Measurements from ENCODE around the gene GABRA5. TPM values are rescaled to one million over a fixed set of nuclear protein-coding genes. Genes with fewer than 3 reads are reported as not detected.

GABRA5 gene
- total and polyA plus RNA-seq, 2 of the 4 experiments (the other 2 are of a cell fraction): 4.0 to 7.3 TPM

DNA sequence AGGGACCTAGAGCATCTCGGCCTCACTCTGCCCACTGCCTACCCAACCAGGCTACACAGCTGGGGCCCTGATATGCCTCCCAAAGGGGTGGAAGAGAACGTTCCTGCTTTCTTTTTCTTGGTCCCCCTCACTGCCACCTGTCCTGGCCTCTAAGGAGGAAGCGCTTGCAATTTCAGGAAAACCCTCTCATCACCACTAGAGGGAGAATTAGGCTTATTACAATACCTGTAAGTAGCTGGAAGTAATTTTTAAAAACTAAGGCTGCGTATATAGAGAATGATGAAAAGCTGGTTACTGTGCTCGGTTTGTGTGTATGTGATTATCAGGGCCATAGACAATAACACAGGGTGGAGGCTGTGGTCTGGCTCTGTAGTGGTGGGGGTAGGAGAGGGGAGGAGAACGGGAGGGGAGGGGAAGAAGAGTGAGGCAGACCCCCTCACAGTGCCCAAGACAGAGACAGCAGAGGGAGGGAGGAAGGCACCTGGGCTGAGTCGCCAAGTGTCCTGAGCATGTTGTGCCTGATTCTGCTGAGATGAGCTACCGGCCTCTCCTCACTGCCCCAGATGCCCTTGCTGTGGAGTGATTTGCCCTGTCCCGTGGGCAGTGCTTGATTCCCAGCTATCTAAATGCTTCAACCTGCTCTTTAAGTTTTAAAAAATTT, 107.4 kb downstream of the GABRA5 start:
- Histone ChIP-seq H3K18ac (ENCODE audit: low read depth, low read length) (no peak overlapping the region), H4K5ac (ENCODE audit: low read depth, low read length) (no peak overlapping the region), H3K4ac (ENCODE audit: low read depth, low read length) (no peak overlapping the region), H2BK5ac (ENCODE audit: low read depth, low read length, poor library complexity, severe bottlenecking) (no peak overlapping the region), H3K27me3 (ENCODE audit: control insufficient read depth, insufficient read depth, low read length) (no peaks in the 10 kb centered on the region), H2BK15ac (ENCODE audit: low read depth, low read length) (no peak overlapping the region), H3K27ac (ENCODE audit: insufficient read depth, low read length) (no peak overlapping the region), H3K56ac (ENCODE audit: extremely low read depth, insufficient read depth, low read length) (no peak overlapping the region), H3K4me1 (ENCODE audit: control insufficient read depth, insufficient read depth, low read length) (no peaks in the 10 kb centered on the region), H3K23ac (ENCODE audit: low read depth, low read length) (no peak overlapping the region), H4K20me1 (ENCODE audit: insufficient read depth, low read length) (no peaks in the 10 kb centered on the region), H2BK20ac (ENCODE audit: low read depth, low read length) (no peak overlapping the region), H4K8ac (ENCODE audit: low read depth in 2 of 2, low read length in 2 of 2) (no peak overlapping the region), H4K91ac (ENCODE audit: insufficient read depth, low read depth, low read length) (no peak overlapping the region), H3K9me1 (ENCODE audit: insufficient read depth, low read length) (no peaks in the 10 kb centered on the region), H3K9ac (ENCODE audit: low read depth, low read length) (no peak overlapping the region), H3K4me3 (ENCODE audit: insufficient read depth, low read depth, low read length) (no peak overlapping the region), H3K14ac (replicated peaks; ENCODE audit: low read depth, low read length) (no peak overlapping the region), H2BK120ac (ENCODE audit: low read depth, low read length) (no peak overlapping the region), H3K36me3 (ENCODE audit: control insufficient read depth, insufficient read depth, low read length) (no peaks in the 10 kb centered on the region), H3K9me3 (ENCODE audit: control insufficient read depth, insufficient read depth, low read length) (peaks cover 4% of the 10 kb centered on the region; the same call in 1 of the 2 replicates), H3K4me2 (ENCODE audit: low read depth, low read length) (no peak overlapping the region), H2AK5ac (ENCODE audit: low read depth, low read length) (no peak overlapping the region), H2AFZ (replicated peaks; ENCODE audit: low read length, poor library complexity) (no peak overlapping the region), H3K79me1 (ENCODE audit: low read depth in 1 of 2, low read length in 2 of 2) (no peaks in the 10 kb centered on the region), H2AK9ac (replicated peaks; ENCODE audit: low read depth, low read length, poor library complexity) (no peak overlapping the region)
- TF ChIP-seq, protein P1, sequence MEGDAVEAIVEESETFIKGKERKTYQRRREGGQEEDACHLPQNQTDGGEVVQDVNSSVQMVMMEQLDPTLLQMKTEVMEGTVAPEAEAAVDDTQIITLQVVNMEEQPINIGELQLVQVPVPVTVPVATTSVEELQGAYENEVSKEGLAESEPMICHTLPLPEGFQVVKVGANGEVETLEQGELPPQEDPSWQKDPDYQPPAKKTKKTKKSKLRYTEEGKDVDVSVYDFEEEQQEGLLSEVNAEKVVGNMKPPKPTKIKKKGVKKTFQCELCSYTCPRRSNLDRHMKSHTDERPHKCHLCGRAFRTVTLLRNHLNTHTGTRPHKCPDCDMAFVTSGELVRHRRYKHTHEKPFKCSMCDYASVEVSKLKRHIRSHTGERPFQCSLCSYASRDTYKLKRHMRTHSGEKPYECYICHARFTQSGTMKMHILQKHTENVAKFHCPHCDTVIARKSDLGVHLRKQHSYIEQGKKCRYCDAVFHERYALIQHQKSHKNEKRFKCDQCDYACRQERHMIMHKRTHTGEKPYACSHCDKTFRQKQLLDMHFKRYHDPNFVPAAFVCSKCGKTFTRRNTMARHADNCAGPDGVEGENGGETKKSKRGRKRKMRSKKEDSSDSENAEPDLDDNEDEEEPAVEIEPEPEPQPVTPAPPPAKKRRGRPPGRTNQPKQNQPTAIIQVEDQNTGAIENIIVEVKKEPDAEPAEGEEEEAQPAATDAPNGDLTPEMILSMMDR (conservative IDR thresholded peaks at IDR 0.05; ENCODE audit: low read depth, low read length): 0 out of 2 replicates have a peak, but pooled peaks have one; percentile 19
- TF ChIP-seq RFX5 (IDR thresholded peaks at IDR 0.05; ENCODE audit: low read depth, low read length): no peak
- 0% methylated on average over 2 of the region's 9 CpGs; no CpG with 5 or more reads in 1 of the 2 experiments for WGBS, 2 experiments (ENCODE audit: extremely low coverage in 2 of 2, insufficient read length in 1 of 2)
- DNase-seq (peak; percentile 9), ATAC-seq (ENCODE audit: low read depth) (no peak)
- POLR2A ChIA-PET (ENCODE audit: unreplicated experiment): no interaction called here
- dilution Hi-C loops (cut with HindIII; ENCODE audit: low sequenced_read_pairs, unreplicated experiment) (no loop called here), in situ Hi-C loops (cut with MboI; ENCODE audit: low sequenced_read_pairs) (no loop called here), intact Hi-C loops (cut with micrococcal nuclease) (no loop called here)
- no TSS peak for BruUV-seq (replicated peaks)
- CTCF ChIA-PET: no interaction called here

Measured in IMR-90 (cell line).